Erythroblast (primary cell): ENCODE measurements around the gene GABRR3.

Source experiments
- GATA1 ChIP-seq: IDR thresholded peaks from 2 replicates; pipeline ENCODE4 v1.6.1; 2011; ENCODE audit warnings: low read depth, mild to moderate bottlenecking, control low read depth, low read length, moderate library complexity
- POLR2A ChIP-seq: IDR thresholded peaks from 2 replicates; pipeline ENCODE4 v1.6.1; 2011; ENCODE audit warnings: mild to moderate bottlenecking, low read length

- TF ChIP-seq POLR2A (no peak), GATA1 (no peak)
Measured at GRCh38 chr3:97975466-97975865, 59.6 kb downstream of the GABRR3 start.
